Neural crest cell (in vitro differentiated cells): ENCODE data around the gene NPM1. TPM values are rescaled to one million over a fixed set of nuclear protein-coding genes. Genes with fewer than 3 reads are reported as not detected.

ENCODE experiments used
- DNase-seq: peaks from one replicate; pipeline ENCODE4 v3.0.0; 2021; ENCODE audit warnings: low read depth, mixed read lengths, low spot score
- H3K27ac Mint-ChIP-seq: one replicate; pipeline ENCODE4 v1.8.0; 2021; ENCODE audit warnings: mild to moderate bottlenecking, mixed read lengths; ENCODE audit not compliant: unreplicated experiment
- H3K27me3 Mint-ChIP-seq: 2 replicates; pipeline ENCODE4 v1.8.0; 2021; ENCODE audit warnings: low read depth, mild to moderate bottlenecking, mixed read lengths
- H3K36me3 Mint-ChIP-seq: 2 replicates; pipeline ENCODE4 v1.8.0; 2021; ENCODE audit warnings: low read depth, mild to moderate bottlenecking, mixed read lengths
- H3K4me1 Mint-ChIP-seq: 2 replicates; pipeline ENCODE4 v1.8.0; 2021; ENCODE audit warnings: mixed read lengths
- H3K4me3 Mint-ChIP-seq: one replicate; pipeline ENCODE4 v1.8.0; 2021; ENCODE audit warnings: mild to moderate bottlenecking, mixed read lengths
- H3K9me3 Mint-ChIP-seq: 2 replicates; pipeline ENCODE4 v1.8.0; 2021; ENCODE audit warnings: mixed read lengths
- total RNA-seq: library from RNA; stranded (reverse); gene quantifications from 2 replicates; pipeline ENCODE4 v1.2.1, GENCODE V29; 2021
- TF ChIP-seq, protein P1 (sequence below): fragments of 200-600 bp; sonication (generic); conservative IDR thresholded peaks from 2 replicates; pipeline ENCODE4 v1.5.0; 2021; ENCODE audit warnings: antibody characterized with exemption, mild to moderate bottlenecking

Gene NPM1
- total RNA-seq, 1 donor from 2014 or later: 2,514 TPM

DNA sequence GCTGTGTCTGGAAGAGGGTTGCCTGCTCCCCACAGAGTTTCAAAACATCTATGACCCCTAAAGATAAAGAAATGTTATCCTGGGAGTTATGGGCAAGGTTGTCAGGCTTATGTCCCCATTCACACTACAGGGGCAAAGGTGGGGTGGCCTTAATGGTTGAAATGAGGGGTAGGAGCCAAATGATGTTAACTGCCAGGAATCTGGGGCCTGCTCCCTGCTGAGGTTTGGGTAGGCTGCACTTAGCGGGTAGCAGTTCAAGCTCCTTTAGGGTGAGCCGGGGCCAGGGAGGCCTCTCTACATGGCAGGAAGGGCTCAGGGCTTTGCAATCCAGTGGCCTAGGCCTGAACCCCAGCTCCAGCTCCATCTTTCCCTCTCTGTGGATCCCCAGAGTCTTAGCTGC, 34.8 kb downstream of the NPM1 start:
- Mint-ChIP-seq H3K4me3 (peak overlapping the region; percentile 23), H3K27me3 (peaks cover 48% of the 10 kb centered on the region)

DNA sequence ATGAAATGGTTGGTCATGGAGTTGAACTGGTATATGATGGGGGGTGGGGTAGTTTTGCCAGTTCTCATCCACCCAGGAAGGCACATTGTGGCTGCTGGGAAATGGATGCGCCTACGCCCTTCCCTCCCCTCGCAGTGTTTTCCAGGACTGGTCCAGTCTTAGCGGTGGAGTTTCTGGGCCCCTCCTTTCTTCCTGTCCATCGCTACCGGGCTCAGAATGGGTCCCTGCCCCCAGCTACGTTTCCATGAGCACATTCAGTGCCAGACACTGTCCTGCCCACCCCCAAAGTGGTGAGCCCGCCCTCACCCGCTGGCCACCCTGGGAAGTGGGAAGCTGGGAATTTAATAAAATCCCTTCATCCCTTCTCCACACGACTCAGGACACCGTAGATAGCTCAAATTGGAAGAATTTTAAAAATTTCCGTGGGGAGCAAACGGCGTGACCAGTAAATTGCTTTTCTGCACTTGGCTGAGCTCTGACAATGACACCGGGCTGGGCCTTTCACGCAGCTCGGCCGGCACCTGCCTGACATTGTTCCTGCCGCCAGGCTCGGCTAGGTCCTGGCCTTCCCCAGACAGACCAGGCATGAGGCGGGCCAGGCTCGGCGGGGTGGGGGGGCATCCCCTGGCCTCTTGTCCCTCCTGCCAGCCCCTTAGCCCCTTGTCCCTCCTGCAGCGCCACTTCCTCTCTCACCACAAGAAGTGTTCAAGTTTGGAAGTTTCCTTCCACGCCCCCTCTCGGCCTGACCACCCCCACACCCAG, 35.4 kb downstream of the NPM1 start:
- Mint-ChIP-seq H3K36me3 (no peaks in the 10 kb centered on the region), H3K4me3 (peak overlapping the region; percentile 23), H3K4me1 (peaks cover 24% of the 10 kb centered on the region), H3K27me3 (peaks cover 48% of the 10 kb centered on the region), H3K9me3 (no peaks in the 10 kb centered on the region), H3K27ac (no peak overlapping the region)
- TF ChIP-seq, protein P1, sequence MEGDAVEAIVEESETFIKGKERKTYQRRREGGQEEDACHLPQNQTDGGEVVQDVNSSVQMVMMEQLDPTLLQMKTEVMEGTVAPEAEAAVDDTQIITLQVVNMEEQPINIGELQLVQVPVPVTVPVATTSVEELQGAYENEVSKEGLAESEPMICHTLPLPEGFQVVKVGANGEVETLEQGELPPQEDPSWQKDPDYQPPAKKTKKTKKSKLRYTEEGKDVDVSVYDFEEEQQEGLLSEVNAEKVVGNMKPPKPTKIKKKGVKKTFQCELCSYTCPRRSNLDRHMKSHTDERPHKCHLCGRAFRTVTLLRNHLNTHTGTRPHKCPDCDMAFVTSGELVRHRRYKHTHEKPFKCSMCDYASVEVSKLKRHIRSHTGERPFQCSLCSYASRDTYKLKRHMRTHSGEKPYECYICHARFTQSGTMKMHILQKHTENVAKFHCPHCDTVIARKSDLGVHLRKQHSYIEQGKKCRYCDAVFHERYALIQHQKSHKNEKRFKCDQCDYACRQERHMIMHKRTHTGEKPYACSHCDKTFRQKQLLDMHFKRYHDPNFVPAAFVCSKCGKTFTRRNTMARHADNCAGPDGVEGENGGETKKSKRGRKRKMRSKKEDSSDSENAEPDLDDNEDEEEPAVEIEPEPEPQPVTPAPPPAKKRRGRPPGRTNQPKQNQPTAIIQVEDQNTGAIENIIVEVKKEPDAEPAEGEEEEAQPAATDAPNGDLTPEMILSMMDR: no peak
- no peak for DNase-seq

More for the DNA sequence above, 34.8 kb downstream of the NPM1 start:
- no peak overlapping the region for H3K27ac Mint-ChIP-seq
- no peak for DNase-seq
- H3K4me1 Mint-ChIP-seq: peaks cover 24% of the 10 kb centered on the region
- H3K9me3 Mint-ChIP-seq: no peaks in the 10 kb centered on the region
- H3K36me3 Mint-ChIP-seq: no peaks in the 10 kb centered on the region
- TF ChIP-seq, protein P1: no peak

DNA sequence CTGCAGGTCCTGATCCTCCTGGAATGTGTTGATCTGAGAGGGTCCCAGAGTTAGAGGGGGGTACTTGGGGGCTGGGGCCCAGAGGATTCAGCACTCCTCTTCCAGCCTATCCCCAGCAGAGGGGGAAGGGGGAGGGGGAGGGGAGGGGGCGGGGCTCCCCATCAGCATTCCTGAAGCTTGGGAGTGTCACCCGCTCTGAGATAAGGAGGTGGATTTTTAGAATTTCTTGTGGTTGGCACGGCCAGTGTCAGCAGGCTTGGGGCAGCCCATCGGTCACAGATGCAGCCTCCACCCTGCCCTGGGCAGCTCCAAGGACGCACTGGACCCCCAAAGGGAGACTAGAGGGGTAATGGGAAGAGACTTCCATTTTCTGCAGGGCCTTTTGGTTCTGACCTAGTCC, 37.1 kb downstream of the NPM1 start:
- no peaks in the 10 kb centered on the region for H3K9me3 Mint-ChIP-seq
- no peak overlapping the region for H3K4me3 Mint-ChIP-seq
- no peak overlapping the region for H3K27ac Mint-ChIP-seq
- no peak for DNase-seq
- TF ChIP-seq, protein P1: no peak
- peaks cover 19% of the 10 kb centered on the region for H3K4me1 Mint-ChIP-seq
- H3K36me3 Mint-ChIP-seq: no peaks in the 10 kb centered on the region
- H3K27me3 Mint-ChIP-seq: peaks cover 39% of the 10 kb centered on the region

DNA sequence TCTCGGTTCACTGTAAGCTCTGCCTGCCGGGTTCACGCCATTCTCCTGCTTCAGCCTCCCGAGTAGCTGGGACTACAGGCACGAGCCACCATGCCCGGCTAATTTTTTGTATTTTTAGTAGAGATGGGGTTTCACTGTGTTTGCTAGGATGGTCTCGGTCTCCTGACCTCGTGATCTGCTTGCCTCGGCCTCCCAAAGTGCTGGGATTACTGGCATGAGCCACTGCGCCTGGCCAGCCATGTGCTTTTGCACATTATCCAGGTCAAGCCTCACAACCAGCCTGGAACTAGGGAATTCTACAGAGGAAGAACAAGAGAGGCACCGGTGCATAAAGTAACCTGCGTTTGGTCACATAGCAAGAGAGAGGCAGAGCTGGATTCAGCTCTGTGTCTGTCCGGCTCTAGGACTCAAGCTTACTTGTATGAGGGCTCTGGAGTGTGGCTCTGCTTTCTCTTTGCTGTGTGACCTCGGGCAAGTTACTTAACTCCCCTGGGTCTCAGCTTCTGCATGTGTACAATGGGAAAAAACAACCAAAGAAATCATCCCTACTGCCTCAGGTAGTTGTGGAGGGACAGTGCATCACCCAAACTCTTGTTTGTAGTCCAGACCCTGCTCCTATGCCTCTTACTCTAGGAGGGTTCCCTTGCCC, 38.1 kb downstream of the NPM1 start:
- TF ChIP-seq, protein P1: no peak
- Mint-ChIP-seq H3K27ac (no peak overlapping the region), H3K27me3 (peaks cover 32% of the 10 kb centered on the region), H3K4me1 (peaks cover 16% of the 10 kb centered on the region), H3K9me3 (no peaks in the 10 kb centered on the region), H3K4me3 (no peak overlapping the region), H3K36me3 (no peaks in the 10 kb centered on the region)
- no peak for DNase-seq

DNA sequence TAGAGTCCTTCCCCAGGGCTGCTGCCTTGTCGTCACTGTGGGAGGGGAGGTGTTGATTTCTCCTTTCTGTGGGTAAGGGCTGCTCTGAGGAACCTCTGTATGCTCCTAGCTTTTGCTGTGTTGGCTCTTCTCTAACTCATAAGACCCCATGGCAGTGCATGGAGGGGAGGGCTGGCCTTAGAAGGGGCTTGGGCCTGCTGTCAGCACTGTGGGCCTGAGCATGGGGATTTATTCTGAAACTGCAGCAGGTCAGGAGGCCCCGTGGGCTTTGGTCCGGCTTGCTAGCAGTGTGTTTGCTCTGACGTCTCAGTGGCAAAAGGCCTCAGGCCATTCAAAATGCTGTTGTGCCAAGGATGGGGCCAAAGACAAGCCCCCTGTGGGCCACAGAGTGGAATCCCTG, 38.6 kb downstream of the NPM1 start:
- no peak overlapping the region for H3K27ac Mint-ChIP-seq
- TF ChIP-seq, protein P1: no peak
- no peaks in the 10 kb centered on the region for H3K9me3 Mint-ChIP-seq
- DNase-seq: no peak
- no peaks in the 10 kb centered on the region for H3K36me3 Mint-ChIP-seq
- no peak overlapping the region for H3K4me3 Mint-ChIP-seq
- peaks cover 27% of the 10 kb centered on the region for H3K27me3 Mint-ChIP-seq
- H3K4me1 Mint-ChIP-seq: peaks cover 11% of the 10 kb centered on the region
